HFFc6 (cell line): ENCODE measurements around the gene SNX4. TPM values are rescaled to one million over a fixed set of nuclear protein-coding genes. Genes with fewer than 3 reads are reported as not detected.
"Not testable (repeated sequence)": the region's sequence is repeated elsewhere in the genome, so short reads cannot be mapped to it uniquely, and the experiment has no call there.

Source experiments
- DNase-seq: peaks from one replicate; pipeline ENCODE4 v3.0.0-alpha.2; 2018
- H3K27ac Mint-ChIP-seq: 2 replicates; pipeline ENCODE4 v1.8.0; 2020; ENCODE audit warnings: mild to moderate bottlenecking, mixed read lengths
- H3K27me3 Mint-ChIP-seq: 2 replicates; pipeline ENCODE4 v1.8.0; 2021; ENCODE audit warnings: mild to moderate bottlenecking, moderate library complexity, mixed read lengths; ENCODE audit not compliant: insufficient read depth
- H3K36me3 Mint-ChIP-seq: 2 replicates; pipeline ENCODE4 v1.8.0; 2021; ENCODE audit warnings: low read depth, mixed read lengths
- H3K4me1 Mint-ChIP-seq: 2 replicates; pipeline ENCODE4 v1.8.0; 2020; ENCODE audit warnings: low read depth, mixed read lengths
- H3K4me3 Mint-ChIP-seq: 2 replicates; pipeline ENCODE4 v1.8.0; 2020; ENCODE audit warnings: mild to moderate bottlenecking, moderate library complexity, mixed read lengths
- H3K9me3 Mint-ChIP-seq: 2 replicates; pipeline ENCODE4 v1.8.0; 2020; ENCODE audit warnings: mild to moderate bottlenecking, mixed read lengths
- CTCF ChIP-seq: fragments of 200-600 bp; sonication (generic); IDR thresholded peaks from 2 replicates; pipeline ENCODE4 v1.5.0; 2021; ENCODE audit warnings: antibody characterized with exemption, mild to moderate bottlenecking
- total RNA-seq, 6 experiments: library from RNA; stranded (reverse); fragmentation: NEBNext Ultra II Directional; extraction: Animal tissue kit (Norgen Biotek cat#: 25700); gene quantifications; 2 replicates in 1 of 6; 3 replicates in 5 of 6; pipeline ENCODE4 v1.2.3, GENCODE V29; 2021

The SNX4 gene
- total RNA-seq, 6 experiments from 2014 or later, result 19.6 to 23.2 (median 21.3) TPM

GRCh38 chr3:125416235-125416634, 103.8 kb downstream of the SNX4 start:
- Mint-ChIP-seq H3K27ac (no peak overlapping the region), H3K27me3 (peaks cover 10% of the 10 kb centered on the region), H3K4me3 (no peak overlapping the region), H3K9me3 (peaks cover 8% of the 10 kb centered on the region; the same call in 1 of the 2 replicates), H3K36me3 (0 out of 2 replicates have a peak, but pooled peaks cover 4% of the 10 kb centered on the region), H3K4me1 (no peaks in the 10 kb centered on the region)
- no peak for DNase-seq
- TF ChIP-seq CTCF, result no peak

- TF ChIP-seq CTCF, result no peak
- peaks cover 10% of the 10 kb centered on the region for H3K27me3 Mint-ChIP-seq
- H3K4me1 Mint-ChIP-seq, result no peaks in the 10 kb centered on the region
- DNase-seq, result no peak
- no peak overlapping the region for H3K4me3 Mint-ChIP-seq
- peaks cover 6% of the 10 kb centered on the region; the same call in 1 of the 2 replicates for H3K9me3 Mint-ChIP-seq
- H3K27ac Mint-ChIP-seq, result no peak overlapping the region
- H3K36me3 Mint-ChIP-seq, result 0 out of 2 replicates have a peak, but pooled peaks cover 4% of the 10 kb centered on the region
Measured at GRCh38 chr3:125414669-125415068, 105.3 kb downstream of the SNX4 start.

- H3K4me3 Mint-ChIP-seq, result no peak overlapping the region
- no peaks in the 10 kb centered on the region for H3K9me3 Mint-ChIP-seq
- H3K27me3 Mint-ChIP-seq, result peaks cover 10% of the 10 kb centered on the region; the same call in 1 of the 2 replicates
- no peaks in the 10 kb centered on the region for H3K36me3 Mint-ChIP-seq
- DNase-seq, result no peak
- no peak overlapping the region for H3K27ac Mint-ChIP-seq
- H3K4me1 Mint-ChIP-seq, result no peaks in the 10 kb centered on the region
- peak; percentile 20; the same call in 1 of the 2 replicates for TF ChIP-seq CTCF
Measured at GRCh38 chr3:125410922-125411321, 109.1 kb downstream of the SNX4 start.

- no peak for DNase-seq
- Mint-ChIP-seq H3K27me3 (peaks cover 5% of the 10 kb centered on the region), H3K4me3 (no peak overlapping the region), H3K4me1 (peaks cover 24% of the 10 kb centered on the region), H3K9me3 (no peaks in the 10 kb centered on the region), H3K36me3 (no peaks in the 10 kb centered on the region), H3K27ac (no peak overlapping the region)
- TF ChIP-seq CTCF, result no peak
Measured at GRCh38 chr3:125406070-125406469, 113.9 kb downstream of the SNX4 start.

GRCh38 chr3:125405515-125405914, 114.5 kb downstream of the SNX4 start:
- H3K4me1 Mint-ChIP-seq, result peaks cover 30% of the 10 kb centered on the region
- H3K4me3 Mint-ChIP-seq, H3K27me3 Mint-ChIP-seq, H3K9me3 Mint-ChIP-seq, DNase-seq, H3K36me3 Mint-ChIP-seq, H3K27ac Mint-ChIP-seq: not testable (repeated sequence)

- no peaks in the 10 kb centered on the region for H3K9me3 Mint-ChIP-seq
- no peaks in the 10 kb centered on the region for H3K36me3 Mint-ChIP-seq
- H3K4me1 Mint-ChIP-seq, result peaks cover 41% of the 10 kb centered on the region
- peak; percentile 44 for TF ChIP-seq CTCF
- DNase-seq, result peak; percentile 53
- H3K27ac Mint-ChIP-seq, result no peak overlapping the region
- peaks cover 9% of the 10 kb centered on the region for H3K27me3 Mint-ChIP-seq
- H3K4me3 Mint-ChIP-seq, result no peak overlapping the region
Measured at GRCh38 chr3:125403789-125404188, 116.2 kb downstream of the SNX4 start.
